AG04450 (cell line): ENCODE measurements around the gene ADCY4. TPM values are rescaled to one million over a fixed set of nuclear protein-coding genes. Genes with fewer than 3 reads are reported as not detected.
"Not testable (repeated sequence)": the region's sequence is repeated elsewhere in the genome, so short reads cannot be mapped to it uniquely, and the experiment has no call there.

ENCODE experiments used
- CTCF ChIA-PET: fragments of 300-600, 350-600 bp; formaldehyde crosslinking; extraction: SDS; loops from one replicate; lab custom pipeline; 2022; ENCODE audit warnings: antibody characterized with exemption, inconsistent platforms; lab: Charles Lee
- POLR2A ChIA-PET: fragments of 350-600 bp; formaldehyde crosslinking; extraction: SDS; loops from one replicate; lab custom pipeline; 2021; ENCODE audit warnings: antibody characterized with exemption, inconsistent platforms; lab: Yijun Ruan, JAX
- DNase-seq: peaks from one replicate; pipeline ENCODE4 v3.0.0-alpha.2; 2011; ENCODE audit warnings: low read depth, low spot score
- H3K27ac ChIP-seq: one replicate; pipeline ENCODE4 v1.5.1; 2012; ENCODE audit warnings: low read depth, low read length, control low read depth
- H3K27me3 ChIP-seq: one replicate; pipeline ENCODE4 v1.6.0; 2012; ENCODE audit warnings: low read length; ENCODE audit not compliant: control insufficient read depth, insufficient read depth
- H3K4me3 ChIP-seq: 2 replicates; pipeline ENCODE4 v1.5.1; 2011; ENCODE audit warnings: mild to moderate bottlenecking, low read depth, low read length, control low read depth
- H3K9me3 ChIP-seq: 2 replicates; pipeline ENCODE4 v1.5.1; 2012; ENCODE audit warnings: low read length; ENCODE audit not compliant: control insufficient read depth, insufficient read depth
- CTCF ChIP-seq: IDR thresholded peaks from 2 replicates; pipeline ENCODE4 v1.5.1; 2011; ENCODE audit warnings: low read depth, low read length, control low read depth, inconsistent platforms
- polyA plus RNA-seq: library from polyadenylated mRNA; depleted of rRNA; stranded (reverse); fragments of >200 nt; gene quantifications from 2 replicates; pipeline ENCODE4 v1.2.3, GENCODE V29; 2011

Gene ADCY4
- polyA plus RNA-seq, 1 experiment, result 0.04 TPM

GRCh38 chr14:24377126-24377525 is 42.3 kb upstream of the ADCY4 start:
- DNase-seq, result no peak
- POLR2A ChIA-PET, result no interaction called here
- Histone ChIP-seq H3K9me3 (no peaks in the 10 kb centered on the region; the same call in 1 of the 2 replicates), H3K4me3 (no peak overlapping the region), H3K27ac (no peak overlapping the region), H3K27me3 (no peaks in the 10 kb centered on the region)
- TF ChIP-seq CTCF, result no peak
- CTCF ChIA-PET, result interaction anchor here (1.2 to 3.0 kb wide), 3 partner anchors 12 to 69 kb away, joined by 3 to 23 read pairs (median 7); no protein-coding TSS in a partner anchor

GRCh38 chr14:24376448-24377070 is 41.7 kb upstream of the ADCY4 start:
- Histone ChIP-seq H3K27me3 (no peaks in the 10 kb centered on the region), H3K4me3 (no peak overlapping the region), H3K9me3 (no peaks in the 10 kb centered on the region; the same call in 1 of the 2 replicates), H3K27ac (no peak overlapping the region)
- ChIA-PET CTCF (interaction anchor here (0.6 to 2.0 kb wide), 3 partner anchors 11 to 68 kb away, joined by 3 to 7 read pairs (median 5); no protein-coding TSS in a partner anchor), POLR2A (no interaction called here)
- DNase-seq, result no peak
- no peak for TF ChIP-seq CTCF

GRCh38 chr14:24372701-24373416 is 38.0 kb upstream of the ADCY4 start:
- H3K27ac ChIP-seq, result no peak overlapping the region
- H3K27me3 ChIP-seq, result no peaks in the 10 kb centered on the region
- H3K9me3 ChIP-seq, result no peaks in the 10 kb centered on the region; the same call in 1 of the 2 replicates
- CTCF ChIA-PET, result interaction anchor here (1.1 to 6.4 kb wide), 5 partner anchors 10 to 64 kb away, joined by 3 to 33 read pairs (median 8); no protein-coding TSS in a partner anchor
- no peak for TF ChIP-seq CTCF
- no peak overlapping the region for H3K4me3 ChIP-seq
- DNase-seq, result no peak
- POLR2A ChIA-PET, result interaction anchor here (1.4 kb wide), 1 partner anchor 31 kb away, joined by 4 read pairs; no protein-coding TSS in a partner anchor

DNA sequence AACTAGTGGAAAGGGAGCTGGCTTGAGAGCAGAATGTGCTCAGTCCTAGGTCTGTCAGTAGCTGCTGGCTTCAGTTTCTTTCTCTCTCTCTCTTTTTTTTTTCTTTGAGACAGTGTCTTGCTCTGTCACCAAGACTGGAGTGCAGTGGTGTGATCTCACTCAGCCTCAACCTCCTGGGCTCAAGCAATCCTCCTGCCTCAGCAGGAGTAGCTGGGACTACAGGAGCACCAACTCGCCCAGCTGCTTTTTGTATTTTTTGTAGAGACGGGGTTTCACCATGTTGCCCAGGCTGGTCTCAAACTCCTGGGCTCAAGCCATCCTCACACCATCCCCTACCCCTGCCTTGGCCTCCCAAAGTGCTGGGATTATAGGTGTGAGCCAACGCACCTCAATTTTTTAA is 36.7 kb upstream of the ADCY4 start:
- ChIA-PET CTCF (interaction anchor here (0.6 to 6.4 kb wide), 6 partner anchors 8 to 156 kb away, joined by 3 to 33 read pairs (median 6); no protein-coding TSS in a partner anchor), POLR2A (interaction anchor here (1.1 kb wide), 1 partner anchor 59 kb away, joined by 5 read pairs; the partner anchor contains the start of gene KHNYN)
- H3K27me3 ChIP-seq, H3K4me3 ChIP-seq, H3K9me3 ChIP-seq, DNase-seq, H3K27ac ChIP-seq: not testable (repeated sequence)

GRCh38 chr14:24370748-24371147 is 35.9 kb upstream of the ADCY4 start:
- Histone ChIP-seq H3K4me3 (no peak overlapping the region), H3K27ac (no peak overlapping the region), H3K27me3 (no peaks in the 10 kb centered on the region), H3K9me3 (no peaks in the 10 kb centered on the region; the same call in 1 of the 2 replicates)
- ChIA-PET POLR2A (interaction anchor here (1.1 kb wide), 1 partner anchor 59 kb away, joined by 5 read pairs; the partner anchor contains the start of gene KHNYN), CTCF (interaction anchor here (0.7 to 6.4 kb wide), 6 partner anchors 38 to 66 kb away, joined by 3 to 33 read pairs (median 6); partner anchors contain the start of gene CIDEB)
- no peak for DNase-seq
- TF ChIP-seq CTCF, result no peak
